Dedifferentiated amniotic fluid mesenchymal stem cell (primary cell): Measurements from ENCODE around the gene PLS1.

ENCODE experiments used
- DNase-seq: peaks from one replicate; pipeline ENCODE4 v3.0.0-alpha.2; 2016; ENCODE audit errors: extremely low spot score

PLS1 gene

GRCh38 chr3:142638291-142638690 is 42.1 kb downstream of the PLS1 start:
- no peak for DNase-seq

GRCh38 chr3:142641504-142641903 is 45.3 kb downstream of the PLS1 start:
- no peak for DNase-seq

- DNase-seq, result no peak
These were observed 46.8 kb downstream of the PLS1 start for GRCh38 chr3:142642956-142643355.

- DNase-seq, result no peak
These were observed 48.3 kb downstream of the PLS1 start for GRCh38 chr3:142644502-142644901.

GRCh38 chr3:142645236-142645793 is 49.1 kb downstream of the PLS1 start:
- no peak for DNase-seq

GRCh38 chr3:142646020-142646785 is 50.0 kb downstream of the PLS1 start:
- DNase-seq, result no peak

GRCh38 chr3:142647856-142648255 is 51.7 kb downstream of the PLS1 start:
- no peak for DNase-seq

GRCh38 chr3:142648950-142649349 is 52.8 kb downstream of the PLS1 start:
- no peak for DNase-seq

GRCh38 chr3:142650001-142650693 is 54.0 kb downstream of the PLS1 start:
- DNase-seq, result no peak

- DNase-seq, result no peak
These were observed 55.5 kb downstream of the PLS1 start for GRCh38 chr3:142651711-142652110.

GRCh38 chr3:142652826-142653292 is 56.7 kb downstream of the PLS1 start:
- DNase-seq, result peak; percentile 1

GRCh38 chr3:142656575-142656974 is 60.4 kb downstream of the PLS1 start:
- DNase-seq, result no peak

- DNase-seq, result no peak
These were observed 60.8 kb downstream of the PLS1 start for GRCh38 chr3:142657033-142657432.

- DNase-seq, result no peak
These were observed 64.2 kb downstream of the PLS1 start for GRCh38 chr3:142660383-142660782.

GRCh38 chr3:142660893-142661292 is 64.7 kb downstream of the PLS1 start:
- DNase-seq, result no peak

GRCh38 chr3:142663865-142664264 is 67.7 kb downstream of the PLS1 start:
- DNase-seq, result no peak

GRCh38 chr3:142664311-142664710 is 68.1 kb downstream of the PLS1 start:
- DNase-seq, result no peak

GRCh38 chr3:142664819-142665218 is 68.6 kb downstream of the PLS1 start:
- no peak for DNase-seq

- no peak for DNase-seq
These were observed 73.9 kb downstream of the PLS1 start for GRCh38 chr3:142670120-142670519.

GRCh38 chr3:142676151-142676550 is 80.0 kb downstream of the PLS1 start:
- no peak for DNase-seq

- no peak for DNase-seq
These were observed 84.5 kb downstream of the PLS1 start for GRCh38 chr3:142680710-142681109.

- DNase-seq, result no peak
These were observed 94.4 kb downstream of the PLS1 start for GRCh38 chr3:142690613-142691012.

GRCh38 chr3:142691527-142691926 is 95.3 kb downstream of the PLS1 start:
- no peak for DNase-seq
